GM12873 (cell line): ENCODE data around the gene PPP1R11.

Experiments used
- TF ChIP-seq, protein P1 (sequence below): IDR thresholded peaks from 2 replicates; pipeline ENCODE4 v1.5.1; 2012; ENCODE audit warnings: low read depth, mild to moderate bottlenecking, moderate library complexity, low read length, control low read depth; ENCODE audit not compliant: insufficient read depth; ENCODE audit errors: missing control alignments

Gene PPP1R11

GRCh38 chr6:30073489-30074235 is 6.7 kb downstream of the PPP1R11 start:
- TF ChIP-seq, protein P1, sequence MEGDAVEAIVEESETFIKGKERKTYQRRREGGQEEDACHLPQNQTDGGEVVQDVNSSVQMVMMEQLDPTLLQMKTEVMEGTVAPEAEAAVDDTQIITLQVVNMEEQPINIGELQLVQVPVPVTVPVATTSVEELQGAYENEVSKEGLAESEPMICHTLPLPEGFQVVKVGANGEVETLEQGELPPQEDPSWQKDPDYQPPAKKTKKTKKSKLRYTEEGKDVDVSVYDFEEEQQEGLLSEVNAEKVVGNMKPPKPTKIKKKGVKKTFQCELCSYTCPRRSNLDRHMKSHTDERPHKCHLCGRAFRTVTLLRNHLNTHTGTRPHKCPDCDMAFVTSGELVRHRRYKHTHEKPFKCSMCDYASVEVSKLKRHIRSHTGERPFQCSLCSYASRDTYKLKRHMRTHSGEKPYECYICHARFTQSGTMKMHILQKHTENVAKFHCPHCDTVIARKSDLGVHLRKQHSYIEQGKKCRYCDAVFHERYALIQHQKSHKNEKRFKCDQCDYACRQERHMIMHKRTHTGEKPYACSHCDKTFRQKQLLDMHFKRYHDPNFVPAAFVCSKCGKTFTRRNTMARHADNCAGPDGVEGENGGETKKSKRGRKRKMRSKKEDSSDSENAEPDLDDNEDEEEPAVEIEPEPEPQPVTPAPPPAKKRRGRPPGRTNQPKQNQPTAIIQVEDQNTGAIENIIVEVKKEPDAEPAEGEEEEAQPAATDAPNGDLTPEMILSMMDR = no peak

GRCh38 chr6:30074331-30075093 is 7.5 kb downstream of the PPP1R11 start:
- TF ChIP-seq, protein P1 = no peak

DNA sequence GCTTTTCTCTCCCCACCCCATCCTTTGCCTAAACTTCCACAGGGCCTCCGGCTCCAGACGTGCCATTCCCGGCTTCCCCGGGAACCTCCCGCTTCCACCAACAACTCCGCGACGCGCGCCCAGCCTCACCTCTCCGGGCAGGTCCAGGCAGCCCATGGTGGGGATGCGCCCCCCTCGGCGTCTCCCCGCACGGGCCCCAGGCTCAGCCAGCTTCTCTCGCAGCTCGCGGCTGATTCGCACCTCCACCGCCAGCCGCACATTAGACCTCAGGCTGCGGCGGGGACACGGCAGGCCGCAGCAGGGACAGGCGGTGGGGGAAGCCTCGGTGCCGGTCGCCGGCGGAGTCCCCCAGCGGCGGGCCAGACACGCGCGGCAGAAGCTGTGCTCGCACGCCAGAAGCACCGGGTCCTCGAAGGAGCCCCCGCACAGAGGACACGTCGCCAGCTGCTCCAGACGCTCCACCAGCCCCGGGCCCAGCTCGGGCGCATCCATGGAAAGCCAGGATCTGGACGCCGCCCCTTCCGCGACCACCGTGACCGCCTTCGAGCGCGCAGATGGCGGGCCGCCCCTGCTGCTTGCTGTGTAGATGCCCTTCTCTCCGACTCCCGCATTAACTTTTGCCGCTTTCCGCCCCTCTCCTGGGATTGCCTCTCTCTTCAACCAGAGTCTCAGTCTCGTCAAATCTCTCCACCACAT is 8.2 kb downstream of the PPP1R11 start, which contains the start of gene RNF39:
Gene RNF39 (minus strand): TSS at position 676 of the 696 bp plus-strand sequence. CDS start 184 bp downstream, at position 492.
- TF ChIP-seq, protein P1 = no peak

GRCh38 chr6:30075790-30076732 is 9.1 kb downstream of the PPP1R11 start:
- TF ChIP-seq, protein P1 = peak; percentile 59

- TF ChIP-seq, protein P1 = no peak
These were observed 10.2 kb downstream of the PPP1R11 start for GRCh38 chr6:30077218-30077617.

- TF ChIP-seq, protein P1 = no peak
These were observed 20.9 kb downstream of the PPP1R11 start for GRCh38 chr6:30087876-30088275.
